Esophagus muscularis mucosa (tissue), 4 donors: ENCODE data around the gene PRPF4. TPM values are rescaled to one million over a fixed set of nuclear protein-coding genes. Genes with fewer than 3 reads are reported as not detected.

Experiments
- DNase-seq: peaks from one replicate; pipeline ENCODE4 v3.0.0-alpha.2; 2017; ENCODE audit errors: extremely low spot score
- H3K27ac ChIP-seq, 4 donors: fragments of 200-600 bp; sonication (generic); replicated peaks in 1 of 4; 1 replicate in 3 of 4; 2 replicates in 1 of 4; pipeline ENCODE4 v1.5.1; 2016 to 2019; ENCODE audit warnings: mild to moderate bottlenecking in 1 of 4
- H3K27me3 ChIP-seq, 4 donors: fragments of 200-600 bp; sonication (generic); one replicate each; pipeline versions ENCODE4 v1.5.1 to v1.6.0; 2016 to 2019
- H3K36me3 ChIP-seq, 4 donors: fragments of 200-600 bp; sonication (generic); one replicate each; pipeline ENCODE4 v1.5.1; 2016 to 2019
- H3K4me1 ChIP-seq, 4 donors: fragments of 200-600 bp; sonication (generic); one replicate each; pipeline ENCODE4 v1.5.1; 2016 to 2019
- H3K4me3 ChIP-seq, 4 donors: fragments of 200-600 bp; sonication (generic); 1 replicate in 2 of 4; 2 replicates in 2 of 4; pipeline ENCODE4 v1.5.1; 2016 to 2019; ENCODE audit warnings: mild to moderate bottlenecking in 4 of 4, moderate library complexity in 1 of 4
- H3K9me3 ChIP-seq, 4 donors: fragments of 200-600 bp; sonication (generic); 1 replicate in 3 of 4; 2 replicates in 1 of 4; pipeline ENCODE4 v1.5.1; 2016 to 2019
- EP300 ChIP-seq: sonication (generic); formaldehyde crosslinking; IDR thresholded peaks from one replicate; pipeline ENCODE4 v1.6.1; 2017; ENCODE audit warnings: antibody characterized with exemption
- POLR2A ChIP-seq: fragments of 450-650 bp; IDR thresholded peaks from one replicate; pipeline ENCODE4 v1.6.1; 2017; ENCODE audit warnings: antibody characterized with exemption, moderate library complexity, mild to moderate bottlenecking, low read depth
- POLR2AphosphoS5 ChIP-seq, 2 donors: sonication (generic); formaldehyde crosslinking; IDR thresholded peaks; one replicate each; pipeline ENCODE4 v1.6.1; 2017; ENCODE audit warnings: antibody characterized with exemption in 2 of 2
- WGBS: methylation state at CpG from one replicate; pipeline ENCODE4 v1.1.5; 2018; 5-methylcytosine and 5-hydroxymethylcytosine counted together
- intact Hi-C: fragments of 100-400 bp; cut with DNase I; formaldehyde crosslinking; loops from one replicate; pipeline ENCODE4 v1.15.1; 2023
- total RNA-seq, 4 donors: library from RNA; depleted of rRNA; stranded (reverse); fragments of >200 nt; gene quantifications; one replicate each; pipeline versions ENCODE4 v1.1.0 to v1.2.1, GENCODE V29; 2016
- TF ChIP-seq, protein P1 (sequence below), 3 experiments: fragments of 200-600 bp in 2 of 3; fragments of 450-650 bp in 1 of 3; sonication (generic) in 2 of 3; IDR thresholded peaks; one replicate each; pipeline ENCODE4 v1.5.1; 2017 to 2019; ENCODE audit warnings: antibody characterized with exemption in 3 of 3, mild to moderate bottlenecking in 2 of 3, moderate library complexity in 1 of 3

The PRPF4 gene
- total RNA-seq, 4 donors from 2014 or later = 12.0 to 18.1 (median 16.3) TPM

DNA sequence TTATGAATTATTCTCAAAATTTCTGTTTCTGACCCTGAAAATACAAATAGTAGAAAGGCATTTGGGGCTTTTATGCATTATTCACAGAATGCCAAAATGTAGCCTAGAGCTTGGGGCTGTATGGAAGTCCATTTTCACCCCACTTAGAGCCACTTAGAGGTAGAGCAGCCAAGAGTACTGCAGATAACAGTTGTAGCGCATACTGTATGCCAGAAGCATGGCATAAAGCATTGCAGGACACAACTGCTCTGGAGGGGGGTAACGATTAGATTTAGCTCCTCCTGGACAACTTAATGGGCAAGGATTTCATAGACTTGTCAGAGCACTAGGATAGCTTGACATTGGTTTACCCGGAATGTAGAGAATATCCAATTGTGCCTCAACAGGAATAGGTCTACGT lies 38.4 kb upstream of the PRPF4 start:
- no peaks in the 10 kb centered on the region for H3K27me3 ChIP-seq
- peaks cover 0 to 20% (median 12%) of the 10 kb centered on the region in 4 donors for H3K4me1 ChIP-seq
- no peaks in the 10 kb centered on the region for H3K36me3 ChIP-seq
- intact Hi-C loops = no loop called here
- 87% methylated on average over 4 of the region's 4 CpGs for WGBS
- TF ChIP-seq POLR2A (no peak), EP300 (no peak), POLR2AphosphoS5 (IDR thresholded peaks at IDR 0.05) (no peak)
- TF ChIP-seq, protein P1, sequence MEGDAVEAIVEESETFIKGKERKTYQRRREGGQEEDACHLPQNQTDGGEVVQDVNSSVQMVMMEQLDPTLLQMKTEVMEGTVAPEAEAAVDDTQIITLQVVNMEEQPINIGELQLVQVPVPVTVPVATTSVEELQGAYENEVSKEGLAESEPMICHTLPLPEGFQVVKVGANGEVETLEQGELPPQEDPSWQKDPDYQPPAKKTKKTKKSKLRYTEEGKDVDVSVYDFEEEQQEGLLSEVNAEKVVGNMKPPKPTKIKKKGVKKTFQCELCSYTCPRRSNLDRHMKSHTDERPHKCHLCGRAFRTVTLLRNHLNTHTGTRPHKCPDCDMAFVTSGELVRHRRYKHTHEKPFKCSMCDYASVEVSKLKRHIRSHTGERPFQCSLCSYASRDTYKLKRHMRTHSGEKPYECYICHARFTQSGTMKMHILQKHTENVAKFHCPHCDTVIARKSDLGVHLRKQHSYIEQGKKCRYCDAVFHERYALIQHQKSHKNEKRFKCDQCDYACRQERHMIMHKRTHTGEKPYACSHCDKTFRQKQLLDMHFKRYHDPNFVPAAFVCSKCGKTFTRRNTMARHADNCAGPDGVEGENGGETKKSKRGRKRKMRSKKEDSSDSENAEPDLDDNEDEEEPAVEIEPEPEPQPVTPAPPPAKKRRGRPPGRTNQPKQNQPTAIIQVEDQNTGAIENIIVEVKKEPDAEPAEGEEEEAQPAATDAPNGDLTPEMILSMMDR (IDR thresholded peaks at IDR 0.05) = no peak
- no peaks in the 10 kb centered on the region for H3K9me3 ChIP-seq
- no peak overlapping the region for H3K27ac ChIP-seq
- no peak overlapping the region for H3K4me3 ChIP-seq
- no peak for DNase-seq

GRCh38 chr9:113238202-113238858 lies 37.1 kb upstream of the PRPF4 start:
- no peak overlapping the region for H3K27ac ChIP-seq
- peaks cover 0 to 16% (median 4%) of the 10 kb centered on the region in 4 donors for H3K4me1 ChIP-seq
- no peak for DNase-seq
- no peak overlapping the region for H3K4me3 ChIP-seq
- intact Hi-C loops = no loop called here
- no peak for TF ChIP-seq POLR2A
- TF ChIP-seq, protein P1 (IDR thresholded peaks at IDR 0.05) = no peak
- TF ChIP-seq EP300 = no peak
- no peak for TF ChIP-seq POLR2AphosphoS5 (IDR thresholded peaks at IDR 0.05)
- H3K36me3 ChIP-seq = no peaks in the 10 kb centered on the region
- WGBS = 89% methylated on average over 10 of the region's 10 CpGs
- no peaks in the 10 kb centered on the region for H3K9me3 ChIP-seq
- H3K27me3 ChIP-seq = no peaks in the 10 kb centered on the region

- DNase-seq = no peak
- Histone ChIP-seq H3K27ac (no peak overlapping the region), H3K9me3 (no peaks in the 10 kb centered on the region), H3K4me3 (no peak overlapping the region), H3K36me3 (no peaks in the 10 kb centered on the region), H3K4me1 (peaks cover 0 to 16% (median 1%) of the 10 kb centered on the region in 4 donors), H3K27me3 (no peaks in the 10 kb centered on the region)
- TF ChIP-seq POLR2AphosphoS5 (IDR thresholded peaks at IDR 0.05) = no peak
- TF ChIP-seq, protein P1 (IDR thresholded peaks at IDR 0.05) = no peak
- TF ChIP-seq EP300 = no peak
- TF ChIP-seq POLR2A = no peak
- intact Hi-C loops = no loop called here
- WGBS = 72% methylated on average over 4 of the region's 4 CpGs
Observed at GRCh38 chr9:113238859-113239232, 36.6 kb upstream of the PRPF4 start.

- no peaks in the 10 kb centered on the region for H3K36me3 ChIP-seq
- peaks cover 0 to 16% (median 0%) of the 10 kb centered on the region in 4 donors for H3K4me1 ChIP-seq
- WGBS = 98% methylated on average over 2 of the region's 2 CpGs
- H3K27me3 ChIP-seq = no peaks in the 10 kb centered on the region
- intact Hi-C loops = no loop called here
- H3K4me3 ChIP-seq = no peak overlapping the region
- no peak overlapping the region for H3K27ac ChIP-seq
- TF ChIP-seq EP300 (no peak), POLR2A (no peak), POLR2AphosphoS5 (IDR thresholded peaks at IDR 0.05) (no peak)
- TF ChIP-seq, protein P1 (IDR thresholded peaks at IDR 0.05) = no peak
- no peaks in the 10 kb centered on the region for H3K9me3 ChIP-seq
- no peak for DNase-seq
Observed at GRCh38 chr9:113241161-113241560, 34.3 kb upstream of the PRPF4 start.

- Histone ChIP-seq H3K27ac (no peak overlapping the region), H3K27me3 (no peaks in the 10 kb centered on the region), H3K36me3 (no peaks in the 10 kb centered on the region), H3K4me3 (no peak overlapping the region), H3K4me1 (peaks cover 0 to 1% (median 0%) of the 10 kb centered on the region in 4 donors), H3K9me3 (no peaks in the 10 kb centered on the region)
- TF ChIP-seq POLR2A = no peak
- no peak for TF ChIP-seq EP300
- TF ChIP-seq, protein P1 (IDR thresholded peaks at IDR 0.05) = no peak
- TF ChIP-seq POLR2AphosphoS5 (IDR thresholded peaks at IDR 0.05) = no peak
- no peak for DNase-seq
- WGBS = 94% methylated on average over 2 of the region's 2 CpGs
- intact Hi-C loops = no loop called here
Observed at GRCh38 chr9:113244556-113244955, 30.9 kb upstream of the PRPF4 start.
